GM18873 (cell line): Measurements from ENCODE around the gene SFXN4.
"Not testable (repeated sequence)": the region's sequence is repeated elsewhere in the genome, so short reads cannot be mapped to it uniquely, and the experiment has no call there.

Experiments
- ATAC-seq: cut with Tn5 transposase; IDR thresholded peaks from one replicate; pipeline ENCODE4 v1.9.1; 2021; ENCODE audit warnings: mild to moderate bottlenecking, moderate library complexity, moderate number of reproducible peaks; ENCODE audit not compliant: unreplicated experiment, low FRiP score

The SFXN4 gene

GRCh38 chr10:119113751-119114732 lies 51.5 kb downstream of the SFXN4 start:
- no peak for ATAC-seq

GRCh38 chr10:119112056-119112455 lies 53.5 kb downstream of the SFXN4 start:
- no peak for ATAC-seq

DNA sequence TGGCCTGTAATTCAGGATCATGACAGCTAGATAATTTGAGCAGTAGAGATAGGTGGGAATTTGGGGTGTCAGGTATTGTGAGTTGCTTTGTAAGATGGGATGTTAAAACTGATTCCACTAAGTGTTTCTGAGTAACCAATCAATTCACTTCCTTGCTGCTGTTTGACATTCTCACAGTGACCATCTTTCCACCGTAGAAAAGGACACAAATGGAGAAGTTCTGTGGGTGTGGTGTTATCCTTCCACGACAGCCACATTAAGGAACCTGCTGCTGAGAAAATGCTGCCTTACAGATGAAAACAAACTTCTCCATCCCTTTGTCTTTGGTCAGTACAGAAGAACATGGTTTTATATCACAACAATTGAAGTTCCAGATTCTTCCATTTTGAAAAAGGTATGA lies 57.7 kb downstream of the SFXN4 start:
- not testable (repeated sequence) for ATAC-seq

DNA sequence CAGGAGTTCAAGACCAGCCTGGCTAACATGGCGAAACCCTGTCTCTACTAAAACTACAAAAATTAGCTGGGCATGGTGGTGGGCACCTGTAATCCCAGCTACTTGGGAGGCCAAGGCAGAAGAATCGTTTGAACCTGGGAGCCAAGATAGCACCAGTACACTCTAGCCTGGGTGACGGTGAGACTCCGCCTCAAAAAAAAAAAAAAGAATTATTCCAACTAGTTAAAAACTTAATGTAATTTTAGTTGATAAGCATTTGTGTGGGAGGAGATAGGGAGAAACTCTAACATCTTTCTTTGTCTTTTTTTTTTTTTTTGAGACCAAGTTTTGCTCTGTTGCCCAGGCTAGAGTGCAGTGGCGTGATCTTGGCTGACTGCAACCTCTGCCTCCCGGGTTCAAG lies 58.4 kb downstream of the SFXN4 start:
- ATAC-seq, result not testable (repeated sequence)

DNA sequence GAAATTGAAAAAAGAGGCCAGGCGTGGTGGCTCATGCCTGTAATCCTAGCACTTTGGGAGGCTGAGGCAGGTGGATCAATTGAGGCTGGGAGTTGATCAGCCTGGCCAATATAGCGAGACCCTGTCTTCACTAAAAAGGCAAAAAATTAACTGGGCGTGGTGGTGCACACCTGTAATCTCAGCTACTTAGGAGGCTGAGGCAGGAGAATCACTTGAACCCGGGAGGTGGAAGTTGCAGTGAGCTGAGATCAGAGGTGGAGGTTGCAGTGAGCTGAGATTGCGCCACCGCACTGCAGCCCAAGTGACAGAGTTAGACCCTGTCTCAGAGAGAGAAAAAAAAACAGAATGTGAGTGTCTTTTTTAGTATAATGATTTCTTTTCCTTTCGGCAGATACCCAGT lies 59.6 kb downstream of the SFXN4 start:
- ATAC-seq, result not testable (repeated sequence)

DNA sequence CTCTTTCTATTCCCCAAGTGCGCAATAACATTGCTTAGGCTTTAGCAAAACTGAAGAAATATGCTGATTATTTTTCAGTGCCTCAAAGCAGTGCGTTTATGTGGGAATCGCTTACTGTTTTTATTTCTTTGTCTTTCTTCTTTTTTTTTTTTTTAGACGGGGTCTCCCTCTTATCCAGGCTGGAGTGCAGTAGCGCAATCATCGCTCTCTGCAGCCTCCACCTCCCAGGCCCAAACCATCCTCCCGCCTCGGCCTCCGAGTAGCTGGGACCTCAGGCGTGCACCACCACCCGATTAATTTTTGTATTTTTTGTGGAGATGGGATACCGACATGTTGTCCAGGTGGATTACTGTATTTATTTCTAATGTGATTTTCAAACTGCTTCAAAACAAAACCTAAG lies 60.4 kb downstream of the SFXN4 start:
- no peak for ATAC-seq

DNA sequence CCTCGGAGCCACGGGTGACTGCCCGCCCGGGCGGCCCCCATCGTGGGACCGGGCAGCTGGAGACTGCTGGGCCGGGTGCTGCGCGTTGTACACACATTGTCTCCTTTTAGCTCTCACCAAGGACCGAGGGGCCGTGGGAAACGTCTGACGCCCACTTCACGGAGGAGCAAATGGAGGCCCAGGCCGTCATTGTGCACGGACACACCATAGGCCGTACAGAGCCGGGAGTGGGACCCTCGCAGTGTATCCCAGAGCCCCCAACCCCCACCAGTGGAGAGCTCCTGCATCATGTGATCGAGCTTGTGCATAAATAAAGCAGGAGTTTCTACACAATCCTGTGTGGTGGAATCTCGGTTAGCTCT lies 60.9 kb downstream of the SFXN4 start:
- ATAC-seq, result peak; percentile 14

GRCh38 chr10:119103903-119104653 lies 61.4 kb downstream of the SFXN4 start, which contains the start of gene DENND10:
Gene DENND10 (plus strand): TSS chr10:119104113. CDS start chr10:119104143, 30 bp downstream.
- peak; percentile 71 for ATAC-seq

DNA sequence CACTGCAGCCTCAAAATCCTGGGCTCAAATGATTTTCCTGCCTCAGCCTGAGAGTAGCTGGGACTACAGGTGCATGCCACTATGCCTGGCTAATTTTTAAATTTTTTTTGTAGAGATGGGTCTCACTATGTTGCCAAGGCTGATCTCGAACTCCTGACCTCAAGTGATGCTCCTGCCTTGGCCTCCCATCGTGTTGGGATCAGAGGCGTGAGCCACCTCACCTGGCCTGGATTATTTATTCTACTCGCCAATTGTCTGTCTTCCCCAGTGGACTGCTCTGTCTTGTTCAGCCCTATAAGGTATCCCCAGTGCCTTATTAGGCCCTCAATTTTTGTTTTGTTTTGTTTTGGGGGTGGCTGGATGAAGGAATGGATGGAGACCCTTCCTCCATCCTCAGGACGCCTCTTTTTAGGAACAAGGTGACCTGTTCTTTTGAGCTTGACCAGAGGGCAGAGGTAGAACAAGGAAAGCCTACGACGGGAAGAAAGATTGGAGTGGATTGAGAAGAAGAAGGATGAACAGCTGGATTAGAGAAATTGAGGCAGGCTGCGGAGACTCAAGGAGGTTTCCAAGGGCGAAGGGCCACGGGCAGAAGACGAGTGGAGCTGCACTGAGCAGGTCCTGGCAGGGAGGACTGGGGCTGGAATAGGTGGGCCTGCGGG lies 62.1 kb downstream of the SFXN4 start:
- ATAC-seq, result no peak

GRCh38 chr10:119101366-119102098 lies 64.0 kb downstream of the SFXN4 start:
- no peak for ATAC-seq

- no peak for ATAC-seq
These were observed 64.9 kb downstream of the SFXN4 start for GRCh38 chr10:119100434-119101238.

DNA sequence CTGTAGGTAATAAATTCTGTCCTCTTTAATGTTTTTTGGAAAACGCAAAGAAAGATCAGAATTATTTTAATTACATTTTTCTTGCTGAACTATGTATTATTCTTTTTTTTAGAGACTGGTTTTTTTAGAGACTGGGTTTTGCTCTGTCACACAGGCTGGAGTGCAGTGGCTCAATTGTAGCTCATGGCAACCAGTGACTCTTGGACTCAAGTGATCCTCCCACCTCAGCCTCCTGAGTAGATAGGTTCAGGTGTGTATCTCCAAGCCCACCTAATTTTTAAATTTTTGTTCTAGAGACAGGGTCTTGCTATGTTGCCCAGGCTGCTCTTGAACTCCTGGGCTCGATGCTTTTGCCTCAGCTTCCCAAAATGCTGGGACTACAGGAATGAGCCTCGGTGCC lies 66.9 kb downstream of the SFXN4 start:
- no peak for ATAC-seq

GRCh38 chr10:119096641-119097415 lies 68.7 kb downstream of the SFXN4 start:
- not testable (repeated sequence) for ATAC-seq

DNA sequence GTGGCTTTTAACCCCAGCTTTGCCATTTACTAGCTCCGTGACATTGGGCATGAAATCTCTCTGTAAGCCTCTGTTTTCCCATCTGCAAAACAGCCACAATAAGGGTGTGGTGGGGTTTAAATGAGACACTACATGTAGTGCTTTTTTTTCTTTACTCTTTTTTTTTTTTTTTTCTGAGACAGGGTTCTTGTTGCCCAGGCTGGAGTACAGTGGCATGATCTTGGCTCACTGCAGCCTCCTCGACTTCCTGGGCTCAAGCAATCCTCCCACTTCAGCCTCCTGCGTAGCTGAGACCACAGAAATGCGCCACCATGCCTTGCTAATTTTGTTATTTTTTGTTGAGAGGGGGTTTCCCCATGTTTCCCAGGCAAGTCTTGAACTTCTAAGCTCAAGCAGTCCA lies 69.9 kb downstream of the SFXN4 start:
- ATAC-seq, result no peak

- no peak for ATAC-seq
These were observed 74.5 kb downstream of the SFXN4 start for GRCh38 chr10:119090968-119091367.
